Left ventricle myocardium inferior (tissue), 1 donor: ENCODE results near the gene ZER1. TPM values are rescaled to one million over a fixed set of nuclear protein-coding genes. Genes with fewer than 3 reads are reported as not detected.

Experiments used
- DNase-seq: peaks from one replicate; pipeline ENCODE4 v3.0.0-alpha.2; 2020
- H3K27ac ChIP-seq: fragments of 200-600 bp; replicated peaks from 2 replicates; pipeline ENCODE4 v1.8.0; 2021
- H3K27me3 ChIP-seq: fragments of 200-600 bp; 2 replicates; pipeline ENCODE4 v1.8.0; 2021; ENCODE audit warnings: low read depth
- H3K36me3 ChIP-seq: fragments of 200-600 bp; 2 replicates; pipeline ENCODE4 v1.8.0; 2021
- H3K4me1 ChIP-seq: fragments of 200-600 bp; 2 replicates; pipeline ENCODE4 v1.8.0; 2021
- H3K4me3 ChIP-seq: fragments of 200-600 bp; 2 replicates; pipeline ENCODE4 v1.8.0; 2021; ENCODE audit warnings: mild to moderate bottlenecking, moderate library complexity
- H3K9me3 ChIP-seq: fragments of 200-600 bp; replicated peaks from 2 replicates; pipeline ENCODE4 v1.8.0; 2021
- CTCF ChIP-seq: fragments of 200-600 bp; IDR thresholded peaks from 2 replicates; pipeline ENCODE4 v1.8.0; 2021; ENCODE audit warnings: antibody characterized with exemption, mild to moderate bottlenecking, borderline replicate concordance
- intact Hi-C: fragments of 100-400 bp; cut with micrococcal nuclease; formaldehyde crosslinking; loops from one replicate; pipeline ENCODE4 v1.11.0; 2022
- total RNA-seq: library from RNA; stranded (reverse); fragmentation: NEBNext Ultra II Directional; extraction: Animal tissue kit (Norgen Biotek cat#: 25700); gene quantifications from one replicate; pipeline ENCODE4 v1.2.1, GENCODE V29; 2021
- donor health status: DM: no; HTN: yes; CAD: no; lungs with severe emphysema.

ZER1 gene
- total RNA-seq, 1 donor from 2014 or later, result 61.6 TPM

- Histone ChIP-seq H3K36me3 (peaks cover 7% of the 10 kb centered on the region), H3K27me3 (no peaks in the 10 kb centered on the region), H3K4me1 (peaks cover 32% of the 10 kb centered on the region), H3K4me3 (no peak overlapping the region), H3K9me3 (no peaks in the 10 kb centered on the region), H3K27ac (peak overlapping the region; percentile 96)
- intact Hi-C loops, result no loop called here
- no peak for TF ChIP-seq CTCF
- no peak for DNase-seq
Measured at GRCh38 chr9:128706045-128706444, 65.7 kb downstream of the ZER1 start.

- Histone ChIP-seq H3K27ac (peak overlapping the region; percentile 96), H3K4me1 (peaks cover 33% of the 10 kb centered on the region), H3K27me3 (no peaks in the 10 kb centered on the region), H3K4me3 (no peak overlapping the region), H3K9me3 (no peaks in the 10 kb centered on the region), H3K36me3 (peaks cover 6% of the 10 kb centered on the region)
- DNase-seq, result no peak
- intact Hi-C loops, result no loop called here
- no peak for TF ChIP-seq CTCF
Measured at GRCh38 chr9:128705051-128705965, 66.4 kb downstream of the ZER1 start.

GRCh38 chr9:128704356-128704670 is 67.4 kb downstream of the ZER1 start:
- peaks cover 33% of the 10 kb centered on the region for H3K4me1 ChIP-seq
- DNase-seq, result no peak
- H3K9me3 ChIP-seq, result no peaks in the 10 kb centered on the region
- no peak for TF ChIP-seq CTCF
- peaks cover 4% of the 10 kb centered on the region for H3K36me3 ChIP-seq
- peak overlapping the region; percentile 96 for H3K27ac ChIP-seq
- intact Hi-C loops, result no loop called here
- no peaks in the 10 kb centered on the region for H3K27me3 ChIP-seq
- H3K4me3 ChIP-seq, result peak overlapping the region; percentile 96

GRCh38 chr9:128703616-128704355 is 67.9 kb downstream of the ZER1 start:
- H3K4me3 ChIP-seq, result peak overlapping the region; percentile 96
- TF ChIP-seq CTCF, result no peak
- H3K9me3 ChIP-seq, result no peaks in the 10 kb centered on the region
- H3K4me1 ChIP-seq, result peaks cover 33% of the 10 kb centered on the region
- peaks cover 4% of the 10 kb centered on the region for H3K36me3 ChIP-seq
- peak overlapping the region; percentile 96 for H3K27ac ChIP-seq
- intact Hi-C loops, result no loop called here
- peak; percentile 62 for DNase-seq
- no peaks in the 10 kb centered on the region for H3K27me3 ChIP-seq

GRCh38 chr9:128702949-128703615 is 68.6 kb downstream of the ZER1 start:
- H3K36me3 ChIP-seq, result peaks cover 4% of the 10 kb centered on the region
- DNase-seq, result peak; percentile 40
- TF ChIP-seq CTCF, result no peak
- intact Hi-C loops, result no loop called here
- peaks cover 33% of the 10 kb centered on the region for H3K4me1 ChIP-seq
- H3K4me3 ChIP-seq, result peak overlapping the region; percentile 96
- no peaks in the 10 kb centered on the region for H3K9me3 ChIP-seq
- H3K27me3 ChIP-seq, result no peaks in the 10 kb centered on the region
- H3K27ac ChIP-seq, result peak overlapping the region; percentile 96
